ENCODE measurements around the gene CLDN17.

Gene CLDN17, protein sequence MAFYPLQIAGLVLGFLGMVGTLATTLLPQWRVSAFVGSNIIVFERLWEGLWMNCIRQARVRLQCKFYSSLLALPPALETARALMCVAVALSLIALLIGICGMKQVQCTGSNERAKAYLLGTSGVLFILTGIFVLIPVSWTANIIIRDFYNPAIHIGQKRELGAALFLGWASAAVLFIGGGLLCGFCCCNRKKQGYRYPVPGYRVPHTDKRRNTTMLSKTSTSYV

DNA sequence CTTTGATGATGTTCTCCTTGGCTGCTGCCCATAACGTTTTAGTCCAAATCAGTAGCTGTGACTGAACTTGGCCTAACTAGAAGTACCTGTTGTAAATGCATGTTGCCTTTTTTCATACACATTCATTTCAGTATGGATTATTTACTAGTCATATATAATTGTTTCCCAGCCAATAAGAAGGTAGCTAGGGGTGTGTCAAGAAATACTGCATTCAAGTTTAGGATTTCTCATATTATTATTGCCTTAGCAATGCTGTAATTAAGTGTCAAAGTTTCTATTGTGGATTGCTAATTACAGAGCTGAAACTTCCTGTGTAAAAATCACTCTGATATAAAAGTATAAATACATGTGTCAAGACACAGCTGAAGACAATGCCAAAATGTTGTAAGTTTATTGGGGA is at the start of gene CLDN17:
Gene CLDN17 (minus strand): TSS at position 101 of the 400 bp plus-strand sequence. CDS start 188 bp downstream, outside the sequence.
- no peak for DNase-seq (ENCODE audit: low read depth in 1 of 2, low spot score in 1 of 2)

DNA sequence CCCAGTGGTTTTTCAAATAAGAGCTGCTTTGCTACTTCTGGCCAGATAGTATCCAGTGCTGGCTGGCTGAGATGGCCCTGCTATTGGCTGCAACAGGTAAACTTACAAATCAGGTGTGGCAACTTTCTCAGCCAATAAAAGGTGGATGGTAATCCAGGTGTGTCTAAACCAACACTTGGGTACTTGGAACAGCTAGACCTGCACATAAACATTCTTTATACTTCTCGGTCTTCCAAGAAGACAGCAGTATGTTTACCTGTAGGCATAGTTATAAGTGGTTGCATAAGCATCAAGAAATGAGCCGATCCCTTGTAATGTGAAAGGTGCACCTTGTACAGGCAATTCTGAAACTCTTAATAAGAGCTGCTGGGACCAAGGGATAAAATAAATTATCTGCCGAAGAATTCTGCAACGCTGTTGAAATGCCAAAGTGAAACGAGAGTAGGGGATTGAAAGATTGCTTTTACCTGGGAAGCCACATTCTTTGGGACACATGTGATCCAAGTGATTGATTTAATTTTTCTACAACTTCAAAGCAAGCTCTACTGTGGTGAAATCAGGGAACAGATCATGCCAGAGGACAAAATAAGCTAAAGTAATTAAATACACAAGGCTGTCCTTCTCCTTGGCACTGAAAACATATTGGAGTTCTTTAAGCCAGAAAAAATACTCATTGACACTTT is 49.6 kb upstream of the CLDN17 start, which contains the start of gene CLDN8:
Gene CLDN8 (minus strand): TSS at position 57 of the 683 bp plus-strand sequence. CDS start 172 bp downstream, outside the sequence.
- DNase-seq (ENCODE audit: low read depth in 1 of 2, low spot score in 1 of 2): no peak

DNA sequence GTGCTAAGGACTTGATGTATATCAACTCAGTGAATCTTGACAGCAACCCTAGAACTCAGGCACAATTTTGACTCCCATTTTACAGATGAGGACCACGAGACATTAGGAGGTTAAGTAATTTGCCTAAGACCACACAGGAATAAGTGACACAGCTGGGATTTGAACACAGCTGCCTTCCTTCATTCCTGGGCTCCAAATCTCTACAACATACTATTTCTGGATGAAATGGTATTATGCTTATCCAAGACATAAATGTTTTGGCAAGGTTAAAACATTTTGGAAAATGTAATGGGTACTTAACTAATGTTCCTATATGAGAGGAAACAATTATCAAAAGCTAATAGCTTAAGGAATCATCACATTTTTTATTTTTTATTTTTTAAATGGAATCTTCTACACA is 44.5 kb upstream of the CLDN17 start:
- DNase-seq (ENCODE audit: low read depth in 1 of 2, low spot score in 1 of 2): no peak

DNA sequence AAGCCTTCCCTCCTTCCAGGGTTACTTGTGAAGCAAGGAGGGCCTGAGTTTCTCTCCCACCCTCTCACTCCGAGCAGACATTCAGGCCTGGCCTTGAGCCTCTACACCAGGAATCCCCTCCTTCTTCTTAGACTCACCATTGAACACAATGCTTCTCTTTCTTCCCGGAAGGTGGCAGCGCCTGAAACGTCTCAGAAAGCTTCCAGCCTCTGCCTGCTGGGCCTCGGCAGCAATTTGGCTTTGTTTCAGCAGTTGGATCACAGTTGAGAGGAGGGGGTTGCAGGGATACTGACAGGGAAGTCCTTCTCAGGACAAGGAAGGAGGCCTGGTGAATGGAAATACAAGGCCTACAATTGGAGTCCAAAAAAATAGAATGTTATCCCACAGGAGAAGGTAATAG is 43.0 kb upstream of the CLDN17 start:
- DNase-seq (ENCODE audit: low read depth in 1 of 2, low spot score in 1 of 2): no peak

DNA sequence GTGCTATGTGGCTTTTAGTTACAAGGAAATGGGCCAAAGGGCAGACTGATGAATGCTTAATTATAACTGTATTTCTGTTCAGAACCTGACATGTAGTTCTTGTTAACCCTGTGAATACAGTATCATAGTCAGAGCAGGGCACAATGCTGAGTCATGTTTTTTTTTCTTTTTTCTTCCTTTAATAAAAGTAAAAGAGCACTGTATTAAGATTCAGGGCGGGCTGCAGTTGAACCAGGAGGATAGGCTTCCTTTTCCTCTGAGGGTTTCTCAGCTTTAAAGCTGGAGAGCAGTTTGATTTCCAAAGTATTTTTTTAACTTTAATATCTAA is 40.6 kb upstream of the CLDN17 start:
- DNase-seq (ENCODE audit: low read depth in 1 of 2, low spot score in 1 of 2): no peak

DNA sequence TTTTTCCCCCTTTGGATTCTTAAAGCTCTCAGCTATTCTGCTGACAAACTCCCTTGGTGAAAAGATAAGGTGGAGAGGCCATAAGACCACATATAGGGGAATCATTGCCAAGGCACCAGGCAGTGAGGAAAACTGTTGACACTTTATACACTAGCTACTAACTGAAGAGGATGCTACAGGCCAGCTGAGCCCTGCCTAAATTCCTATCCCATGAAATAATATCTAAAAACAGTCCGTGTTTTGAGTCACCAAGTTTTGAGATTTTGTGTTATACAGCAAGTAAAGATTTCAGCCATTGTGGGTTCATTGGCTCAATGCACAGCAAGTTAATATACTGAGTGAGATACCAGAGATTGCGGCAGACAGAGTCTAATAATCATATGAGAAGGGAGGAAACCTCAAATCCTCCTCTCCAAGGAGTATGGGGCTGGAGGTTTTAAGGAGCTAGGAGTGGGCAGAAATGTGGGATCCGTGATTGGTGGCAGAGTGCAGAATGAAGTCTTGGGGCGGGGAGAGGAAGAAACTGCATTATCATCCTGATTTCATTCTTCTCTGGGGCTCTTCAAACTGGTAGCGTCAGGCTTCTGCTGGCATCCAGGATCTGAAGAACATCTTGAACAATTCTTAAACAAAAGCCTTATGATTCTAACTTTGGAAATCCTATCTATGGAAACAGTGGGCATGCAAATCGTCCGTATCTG is 40.1 kb upstream of the CLDN17 start:
- DNase-seq (ENCODE audit: low read depth in 1 of 2, low spot score in 1 of 2): no peak

DNA sequence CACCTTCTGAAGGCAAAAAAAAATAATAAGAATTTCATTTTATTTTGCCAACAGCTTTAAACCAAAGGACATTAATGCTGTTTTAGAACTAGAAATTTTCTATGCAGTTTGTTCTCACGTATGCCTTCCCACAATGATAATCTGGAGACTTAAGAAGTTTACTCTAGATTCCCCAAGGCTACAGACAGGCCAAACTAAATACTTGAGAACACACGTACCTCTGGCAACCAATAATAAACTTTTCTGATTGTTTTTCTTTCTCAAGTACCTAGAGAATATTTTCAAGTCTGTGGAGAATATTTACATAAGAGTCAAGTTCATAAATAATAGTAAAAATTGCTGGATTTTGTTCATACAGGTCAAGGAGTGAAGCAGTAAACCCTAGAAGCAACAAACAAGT is 33.4 kb upstream of the CLDN17 start:
- no peak for DNase-seq (ENCODE audit: low read depth in 1 of 2, low spot score in 1 of 2)

DNA sequence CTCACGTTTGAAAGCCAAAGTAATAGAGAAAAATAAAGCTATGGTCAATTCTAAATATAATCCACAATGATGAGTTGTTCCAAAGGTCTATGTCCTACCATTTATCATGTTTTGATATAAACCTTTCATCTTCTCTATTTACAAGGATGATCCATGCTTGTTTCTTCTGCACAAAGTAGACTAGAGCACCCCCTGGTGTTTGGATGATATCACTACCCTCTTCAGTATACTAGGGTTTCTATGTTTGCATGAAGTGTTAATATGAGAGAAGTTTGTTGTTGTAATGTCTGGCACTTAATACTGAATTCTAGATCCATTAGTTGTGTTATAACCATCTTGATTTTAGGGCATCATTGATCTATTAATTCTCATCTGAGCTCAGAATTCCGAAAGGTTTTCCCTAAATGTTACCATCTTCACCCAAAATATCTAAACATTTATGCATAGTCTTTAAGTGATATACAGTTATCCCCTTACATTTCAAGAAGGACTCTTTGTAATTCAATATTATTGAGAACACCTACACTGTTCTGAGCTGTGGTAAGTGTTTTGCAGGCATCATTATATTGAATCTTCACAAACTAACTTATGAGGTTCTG is 28.2 kb upstream of the CLDN17 start:
- DNase-seq (ENCODE audit: low read depth in 1 of 2, low spot score in 1 of 2): no peak

DNA sequence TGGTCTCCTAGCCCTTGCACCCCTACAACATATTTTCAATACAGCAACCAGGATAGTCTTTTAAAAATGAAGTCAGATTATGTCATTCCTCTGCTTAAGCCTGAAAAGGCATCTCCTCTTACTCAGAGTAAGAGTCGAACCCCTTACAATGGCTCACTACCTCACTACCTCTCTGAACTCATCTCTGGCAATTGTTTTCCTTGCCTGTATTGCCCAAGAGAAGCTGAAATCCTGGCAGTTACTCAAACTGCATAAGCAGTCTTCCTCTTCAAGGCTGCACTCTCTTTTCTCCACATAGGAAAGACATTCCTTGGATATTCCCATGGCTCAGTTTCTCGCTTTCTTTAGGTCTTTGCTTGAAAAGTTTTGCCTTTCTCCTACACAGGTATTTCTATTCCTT is 26.6 kb upstream of the CLDN17 start:
- DNase-seq (ENCODE audit: low read depth in 1 of 2, low spot score in 1 of 2): no peak

DNA sequence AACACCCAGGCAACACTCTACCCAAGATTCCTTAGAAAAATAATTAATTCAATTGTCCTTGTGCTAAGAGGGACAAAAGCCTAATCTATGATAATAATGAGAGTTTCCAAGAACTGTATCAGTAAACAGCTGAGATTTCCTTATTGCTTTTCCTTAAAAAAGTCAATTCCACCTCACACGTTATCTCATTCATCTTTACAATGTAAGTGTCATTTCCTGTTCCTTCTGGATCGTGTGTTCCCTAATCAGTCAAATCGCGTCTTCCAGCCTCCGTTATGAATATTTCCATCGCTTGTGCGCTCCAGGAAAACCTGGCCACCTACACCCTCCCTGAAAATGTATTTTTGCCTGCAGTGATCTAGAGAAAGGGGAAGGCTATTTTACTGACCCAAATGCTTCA is 23.9 kb upstream of the CLDN17 start:
- no peak for DNase-seq (ENCODE audit: low read depth in 1 of 2, low spot score in 1 of 2)

DNA sequence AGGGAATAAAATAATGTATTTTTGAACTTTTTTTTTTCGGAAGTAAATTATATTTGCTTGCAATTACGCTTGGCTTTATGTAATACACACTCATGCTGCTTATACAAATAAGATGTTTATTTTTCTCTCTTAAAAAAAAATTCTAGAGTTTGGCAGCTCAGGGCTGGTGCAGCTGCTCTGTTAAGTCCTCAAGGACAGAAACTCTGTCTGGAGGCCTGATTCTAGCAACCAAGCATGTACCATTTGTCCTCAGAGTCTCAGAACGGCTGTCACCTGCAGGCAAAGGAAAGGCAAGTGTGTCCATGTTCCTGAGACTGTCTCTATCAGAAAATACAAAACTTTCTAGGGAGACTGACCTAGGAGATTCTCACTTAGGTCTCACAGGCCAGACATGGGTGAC is 23.2 kb upstream of the CLDN17 start:
- DNase-seq (ENCODE audit: low read depth in 1 of 2, low spot score in 1 of 2): no peak

DNA sequence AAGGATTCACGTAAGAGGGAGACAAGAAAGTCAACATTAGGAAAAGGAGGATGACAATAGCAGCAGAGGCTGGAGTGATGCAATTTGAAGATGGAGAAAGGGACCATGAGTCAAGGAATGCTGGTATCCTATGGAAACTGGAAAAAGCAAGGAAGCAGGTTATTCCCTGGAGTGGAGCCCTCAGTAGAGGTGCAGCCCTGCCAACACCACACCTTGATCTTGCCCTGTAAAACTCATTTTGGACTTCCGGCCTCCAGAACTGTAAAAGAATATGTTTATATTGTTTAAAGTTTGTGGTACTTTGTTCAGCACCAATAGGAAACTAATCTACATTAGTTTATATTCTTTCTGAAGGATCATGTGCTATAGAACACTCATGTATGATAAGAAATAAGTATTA is 19.6 kb upstream of the CLDN17 start:
- DNase-seq (ENCODE audit: low read depth in 1 of 2, low spot score in 1 of 2): no peak

DNA sequence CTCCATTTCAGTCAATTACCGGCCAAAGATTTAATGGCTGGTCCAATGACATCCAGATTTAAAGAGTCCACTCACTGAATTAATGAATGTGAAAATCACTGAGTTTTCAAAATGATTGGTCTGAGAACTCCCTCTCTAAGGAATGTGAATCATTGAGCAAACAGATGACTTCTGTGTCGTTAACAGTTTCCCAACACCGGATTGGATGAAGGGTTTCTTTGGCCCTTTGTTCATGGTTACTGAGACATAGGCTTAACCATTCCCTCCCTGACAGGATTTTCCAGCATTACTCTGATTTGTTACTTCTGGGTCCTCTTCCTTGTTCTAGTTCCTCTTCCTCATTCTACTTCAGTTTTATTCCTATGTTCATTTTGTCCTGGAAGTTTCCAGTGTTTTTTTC is 1.5 kb upstream of the CLDN17 start:
- no peak for DNase-seq (ENCODE audit: low read depth in 1 of 2, low spot score in 1 of 2)

DNA sequence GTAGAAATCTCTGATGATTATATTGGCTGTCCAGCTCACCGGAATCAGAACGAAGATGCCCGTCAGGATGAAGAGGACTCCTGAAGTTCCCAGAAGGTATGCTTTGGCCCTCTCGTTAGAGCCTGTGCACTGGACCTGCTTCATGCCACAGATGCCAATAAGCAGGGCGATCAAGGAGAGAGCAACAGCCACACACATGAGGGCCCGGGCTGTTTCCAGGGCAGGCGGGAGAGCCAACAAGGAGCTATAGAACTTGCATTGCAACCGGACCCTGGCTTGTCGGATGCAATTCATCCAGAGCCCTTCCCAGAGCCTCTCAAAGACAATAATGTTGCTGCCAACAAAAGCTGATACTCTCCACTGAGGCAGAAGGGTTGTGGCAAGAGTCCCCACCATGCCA is 434 bp downstream of the CLDN17 start:
- DNase-seq (ENCODE audit: low read depth in 1 of 2, low spot score in 1 of 2): no peak

DNA sequence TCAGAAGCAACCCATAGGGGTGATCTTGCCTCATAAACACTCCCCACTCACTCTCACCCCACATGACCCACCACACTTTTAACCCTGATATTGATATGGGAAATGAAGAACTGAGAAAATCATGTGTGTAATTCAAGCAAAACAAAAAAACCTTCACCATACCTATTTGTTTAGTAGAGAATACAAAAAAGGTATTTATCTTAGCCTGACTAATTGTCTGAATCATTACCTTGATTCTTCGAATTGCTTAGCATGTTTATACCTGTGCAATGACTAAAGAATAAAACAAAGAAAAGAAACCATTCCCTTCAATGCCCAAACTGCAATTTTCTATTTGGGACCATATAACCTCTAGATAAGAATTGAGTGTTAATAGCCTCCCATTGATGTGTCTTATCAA is 1.8 kb downstream of the CLDN17 start:
- DNase-seq (ENCODE audit: low read depth in 1 of 2, low spot score in 1 of 2): no peak

DNA sequence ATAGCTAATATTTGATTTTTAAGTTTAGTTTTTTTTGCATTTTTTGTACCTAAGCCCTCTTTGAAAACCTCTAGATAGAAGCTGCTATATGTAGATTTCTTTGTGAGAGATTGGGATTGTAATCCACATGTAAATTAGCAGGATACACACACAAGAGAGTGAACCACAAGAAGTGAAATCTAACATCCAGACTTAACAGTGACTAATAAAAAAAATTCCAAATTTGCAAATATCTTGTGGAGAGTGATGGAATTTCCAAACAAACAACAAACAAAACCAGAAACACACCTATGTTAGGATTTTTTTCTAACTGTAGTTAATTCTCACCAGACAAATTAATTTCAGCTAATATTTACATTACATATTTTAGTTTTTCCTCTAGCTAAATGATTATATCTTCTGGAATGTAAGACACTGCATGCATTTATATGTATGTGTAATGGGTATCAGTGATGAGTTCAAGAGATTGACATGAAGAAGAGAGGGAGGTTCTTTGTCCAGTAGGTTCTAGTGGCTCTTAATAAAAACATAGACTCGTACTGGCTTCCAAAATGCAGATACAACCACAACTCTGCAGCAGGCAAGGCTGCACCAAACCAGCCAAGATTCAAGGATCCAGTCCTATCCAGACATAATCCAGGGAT is 12.8 kb downstream of the CLDN17 start:
- no peak for DNase-seq (ENCODE audit: low read depth in 1 of 2, low spot score in 1 of 2)

DNA sequence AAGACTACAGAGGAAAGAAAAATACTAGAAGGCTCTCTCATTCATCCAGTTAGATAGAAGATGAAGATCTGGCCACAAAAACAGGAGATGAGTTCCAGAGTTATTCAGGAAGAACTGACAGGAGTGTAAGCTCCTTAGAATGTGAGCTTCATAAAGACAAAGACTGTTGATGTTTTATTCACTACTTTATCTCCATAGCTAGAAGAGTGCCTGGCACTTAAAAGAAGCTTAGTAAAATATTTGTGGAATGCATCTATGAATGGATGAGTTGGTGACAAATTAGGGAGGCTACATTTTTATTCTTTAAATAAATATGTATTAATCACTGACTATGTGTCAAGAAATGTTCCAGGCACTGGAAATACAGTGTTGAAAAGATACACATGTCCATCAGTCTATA is 13.8 kb downstream of the CLDN17 start:
- no peak for DNase-seq (ENCODE audit: low read depth in 1 of 2, low spot score in 1 of 2)

DNA sequence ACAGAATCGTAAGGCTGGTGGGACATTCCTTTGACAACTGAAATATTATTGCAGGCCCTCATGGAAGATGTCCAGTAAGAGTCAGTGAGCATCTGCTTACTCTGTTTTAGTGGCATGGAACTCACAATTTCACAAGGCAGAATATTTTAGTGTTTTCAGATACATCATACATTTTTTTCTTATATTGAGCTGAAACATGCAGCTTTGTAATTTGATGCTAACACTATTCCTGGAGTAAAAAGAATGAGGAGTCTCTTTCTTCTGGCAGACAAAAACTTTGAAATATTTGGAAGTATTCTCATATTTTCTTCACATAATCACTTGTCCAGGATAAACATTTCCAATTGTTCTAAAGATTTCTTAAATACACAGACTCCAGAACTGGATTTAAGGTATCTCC is 17.7 kb downstream of the CLDN17 start:
- DNase-seq (ENCODE audit: low read depth in 1 of 2, low spot score in 1 of 2): no peak

DNA sequence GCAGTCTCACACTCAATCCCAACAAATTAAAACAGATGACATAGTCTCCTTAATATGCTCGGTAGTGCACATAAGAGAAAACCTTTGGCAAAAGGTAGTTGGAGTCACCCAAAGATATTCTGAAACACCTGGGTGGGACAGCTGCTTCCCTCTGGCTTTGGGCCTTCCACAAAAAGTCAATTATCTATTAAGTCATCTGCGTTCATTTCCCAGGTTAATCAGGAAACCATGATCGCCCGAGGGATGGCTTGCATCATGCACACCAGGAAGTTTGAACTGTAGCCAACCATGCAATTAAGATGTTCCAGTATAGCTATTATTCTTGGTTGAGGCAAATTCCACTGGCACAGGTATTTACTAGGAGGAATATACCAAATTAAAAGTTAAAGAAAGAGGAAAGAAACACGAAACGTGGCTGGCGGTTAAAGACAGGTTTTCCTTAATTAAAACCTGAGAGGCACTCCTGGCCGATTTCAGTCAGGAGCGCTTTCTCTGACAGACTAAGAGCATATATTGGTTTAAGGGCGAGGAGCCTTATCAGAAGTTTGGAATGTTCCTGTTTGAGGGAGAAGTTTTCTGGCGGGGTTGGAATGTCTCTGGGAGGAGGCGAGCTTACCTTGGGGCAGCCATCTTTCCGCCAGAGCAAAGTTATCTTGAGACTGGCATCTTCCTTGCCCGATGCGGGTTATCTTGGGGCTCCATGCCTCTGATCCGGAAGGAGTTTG is 19.9 kb downstream of the CLDN17 start:
- no peak for DNase-seq (ENCODE audit: low read depth in 1 of 2, low spot score in 1 of 2)

DNA sequence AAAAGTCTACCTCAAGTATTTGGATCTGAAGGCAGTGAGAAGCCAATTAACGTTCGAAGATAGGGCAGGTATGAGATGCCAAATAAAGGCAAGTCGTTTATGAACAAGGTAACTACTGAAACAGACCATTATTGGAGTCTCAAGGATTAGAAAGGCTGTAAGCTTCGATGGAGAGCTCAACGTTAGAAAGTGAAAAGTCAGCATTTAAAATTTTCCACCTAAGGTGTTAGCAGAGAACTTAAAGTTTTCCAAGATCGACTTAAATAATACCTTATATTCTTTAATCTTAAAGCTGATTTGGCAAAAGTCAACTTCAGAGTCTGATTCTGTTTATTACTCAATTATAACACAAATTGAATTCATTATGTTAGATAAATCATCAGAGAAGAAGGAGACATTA is 28.1 kb downstream of the CLDN17 start:
- DNase-seq (ENCODE audit: low read depth in 1 of 2, low spot score in 1 of 2): no peak

DNA sequence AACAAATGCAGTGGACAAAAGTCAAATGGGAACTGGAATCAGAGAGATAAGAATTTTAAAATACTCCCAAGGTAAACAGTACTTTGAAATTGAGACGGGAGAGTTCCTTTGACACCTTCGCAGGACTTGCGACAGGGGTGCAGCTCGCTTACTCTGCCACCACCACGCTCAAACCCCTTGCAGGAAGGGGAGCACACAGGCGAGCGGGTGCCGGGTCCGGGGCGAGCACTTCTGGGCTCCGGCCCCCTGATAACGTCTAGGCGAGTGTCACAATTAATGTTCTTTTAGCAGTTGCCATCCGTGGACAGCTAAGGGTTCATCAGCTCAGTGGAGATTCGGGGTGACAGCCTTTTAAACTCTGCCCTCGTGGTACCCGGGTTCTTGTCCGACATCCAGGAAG is 37.4 kb downstream of the CLDN17 start:
- no peak for DNase-seq (ENCODE audit: low read depth in 1 of 2, low spot score in 1 of 2)
